Measurements from ENCODE around the gene UGT1A8.

The UGT1A8 gene

DNA sequence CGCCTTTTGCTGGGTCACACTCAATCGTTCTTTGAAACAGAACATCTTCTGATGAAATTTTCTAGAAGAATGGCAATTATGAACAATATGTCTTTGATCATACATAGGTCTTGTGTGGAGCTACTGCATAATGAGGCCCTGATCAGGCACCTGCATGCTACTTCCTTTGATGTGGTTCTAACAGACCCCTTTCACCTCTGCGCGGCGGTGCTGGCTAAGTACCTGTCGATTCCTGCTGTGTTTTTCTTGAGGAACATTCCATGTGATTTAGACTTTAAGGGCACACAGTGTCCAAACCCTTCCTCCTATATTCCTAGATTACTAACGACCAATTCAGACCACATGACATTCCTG is 95.8 kb downstream of the UGT1A8 start:
- Histone ChIP-seq H3K9me3 (replicated peaks in 1 of 2; ENCODE audit: control insufficient read depth in 2 of 2, insufficient read depth in 1 of 2, low read depth in 1 of 2, low read length in 2 of 2) (no peaks in the 10 kb centered on the region), H3K18ac (ENCODE audit: low read length) (no peak overlapping the region), H3K79me1 (ENCODE audit: low read depth, low read length) (no peaks in the 10 kb centered on the region), H2BK120ac (ENCODE audit: low read depth, low read length) (no peak overlapping the region), H4K8ac (ENCODE audit: low read depth, low read length) (no peak overlapping the region), H4K91ac (ENCODE audit: low read depth, low read length, poor library complexity) (no peak overlapping the region), H3K4ac (ENCODE audit: low read length) (no peak overlapping the region), H2BK12ac (ENCODE audit: low read length) (no peak overlapping the region), H3K4me2 (ENCODE audit: insufficient read depth, low read length, poor library complexity, severe bottlenecking) (no peak overlapping the region), H3K36me3 (replicated peaks in 1 of 2; ENCODE audit: control insufficient read depth in 2 of 2, insufficient read depth in 2 of 2, low read length in 2 of 2) (no peaks in the 10 kb centered on the region), H3K27ac (replicated peaks; ENCODE audit: low read length) (no peak overlapping the region), H3K14ac (ENCODE audit: low read length) (no peak overlapping the region), H2BK15ac (ENCODE audit: low read length) (no peak overlapping the region), H3K4me1 (ENCODE audit: control insufficient read depth in 2 of 2, insufficient read depth in 1 of 2, low read depth in 1 of 2, low read length in 2 of 2) (peaks cover 0 to 7% of the 10 kb centered on the region in 2 donors), H3K27me3 (ENCODE audit: control insufficient read depth in 3 of 3, insufficient read depth in 3 of 3, low read depth in 1 of 3, low read length in 3 of 3) (no peaks in the 10 kb centered on the region), H2AFZ (ENCODE audit: low read length) (no peak overlapping the region), H2BK5ac (ENCODE audit: low read length) (no peak overlapping the region), H2AK5ac (ENCODE audit: low read depth, low read length) (no peak overlapping the region), H3K4me3 (ENCODE audit: low read length in 2 of 2) (no peak overlapping the region), H3K23ac (ENCODE audit: low read depth, low read length, poor library complexity) (no peak overlapping the region), H3K9ac (ENCODE audit: low read depth, low read length, poor library complexity) (no peak overlapping the region)
- DNase-seq (ENCODE audit: low spot score): no peak
- no CpG with 5 or more reads among the region's 7 CpGs for WGBS, 2 donors (ENCODE audit: extremely low coverage in 2 of 2, insufficient read length in 2 of 2, insufficient replicate concordance in 1 of 2)

DNA sequence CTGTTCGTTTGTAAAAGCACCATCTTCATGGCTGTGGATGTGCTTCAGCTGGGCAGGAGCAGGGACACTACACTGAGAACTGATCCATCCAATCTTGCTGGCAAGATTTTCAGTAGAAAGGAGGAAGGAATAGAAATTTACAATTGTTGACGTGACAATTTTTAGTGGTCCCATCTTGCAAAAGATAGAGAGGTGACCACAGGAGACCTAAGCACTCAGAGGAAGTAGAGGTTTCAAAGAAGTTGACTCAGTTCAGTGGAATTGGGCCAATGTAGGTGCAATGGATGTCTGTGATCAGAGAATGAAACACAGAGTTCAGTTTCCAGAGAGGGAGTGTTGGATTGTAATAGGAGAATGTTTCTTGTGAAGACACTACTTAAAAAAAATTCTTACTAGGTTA is 96.7 kb downstream of the UGT1A8 start:
- H3K9ac ChIP-seq (ENCODE audit: low read depth, low read length, poor library complexity): peak overlapping the region; percentile 63
- H3K18ac ChIP-seq (ENCODE audit: low read length): no peak overlapping the region
- no peak overlapping the region for H2AFZ ChIP-seq (ENCODE audit: low read length)
- H3K9me3 ChIP-seq (replicated peaks in 1 of 2; ENCODE audit: control insufficient read depth in 2 of 2, insufficient read depth in 1 of 2, low read depth in 1 of 2, low read length in 2 of 2): no peaks in the 10 kb centered on the region
- DNase-seq (ENCODE audit: low spot score): no peak
- no peak overlapping the region for H2BK120ac ChIP-seq (ENCODE audit: low read depth, low read length)
- H3K36me3 ChIP-seq (replicated peaks in 1 of 2; ENCODE audit: control insufficient read depth in 2 of 2, insufficient read depth in 2 of 2, low read length in 2 of 2): no peaks in the 10 kb centered on the region
- H2BK15ac ChIP-seq (ENCODE audit: low read length): no peak overlapping the region
- no peak overlapping the region for H2BK5ac ChIP-seq (ENCODE audit: low read length)
- no peak overlapping the region for H4K8ac ChIP-seq (ENCODE audit: low read depth, low read length)
- no peak overlapping the region for H2AK5ac ChIP-seq (ENCODE audit: low read depth, low read length)
- no peak overlapping the region for H3K14ac ChIP-seq (ENCODE audit: low read length)
- no peak overlapping the region for H3K4me2 ChIP-seq (ENCODE audit: insufficient read depth, low read length, poor library complexity, severe bottlenecking)
- H3K4ac ChIP-seq (ENCODE audit: low read length): no peak overlapping the region
- H3K79me1 ChIP-seq (ENCODE audit: low read depth, low read length): no peaks in the 10 kb centered on the region
- no peak overlapping the region for H2BK12ac ChIP-seq (ENCODE audit: low read length)
- H3K4me1 ChIP-seq (ENCODE audit: control insufficient read depth in 2 of 2, insufficient read depth in 1 of 2, low read depth in 1 of 2, low read length in 2 of 2): peaks cover 0 to 7% of the 10 kb centered on the region in 2 donors
- no peak overlapping the region for H3K23ac ChIP-seq (ENCODE audit: low read depth, low read length, poor library complexity)
- H3K27ac ChIP-seq (replicated peaks; ENCODE audit: low read length): no peak overlapping the region
- WGBS, 2 donors (ENCODE audit: extremely low coverage in 2 of 2, insufficient read length in 2 of 2, insufficient replicate concordance in 1 of 2): no CpG with 5 or more reads among the region's 2 CpGs
- no peak overlapping the region for H4K91ac ChIP-seq (ENCODE audit: low read depth, low read length, poor library complexity)
- no peaks in the 10 kb centered on the region for H3K27me3 ChIP-seq (ENCODE audit: control insufficient read depth in 3 of 3, insufficient read depth in 3 of 3, low read depth in 1 of 3, low read length in 3 of 3)
- no peak overlapping the region for H3K4me3 ChIP-seq (ENCODE audit: low read length in 2 of 2)

DNA sequence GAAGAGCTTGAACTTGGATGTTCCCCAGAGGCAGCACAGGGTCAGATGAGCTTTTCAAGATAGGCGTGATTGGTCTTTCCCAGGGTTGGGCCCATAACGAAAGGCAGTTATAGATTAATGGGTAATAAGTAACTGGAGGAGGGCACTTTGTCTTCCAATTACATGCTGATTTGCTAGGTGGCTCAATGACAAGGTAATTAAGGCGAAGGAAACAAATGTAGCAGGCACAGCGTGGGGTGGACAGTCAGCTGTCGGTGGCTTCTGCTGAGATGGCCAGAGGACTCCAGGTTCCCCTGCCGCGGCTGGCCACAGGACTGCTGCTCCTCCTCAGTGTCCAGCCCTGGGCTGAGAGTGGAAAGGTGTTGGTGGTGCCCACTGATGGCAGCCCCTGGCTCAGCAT is 101.1 kb downstream of the UGT1A8 start, which contains the start of gene UGT1A4:
Gene UGT1A4, plus strand, starts transcription at position 185 of the 400 bp plus-strand sequence. Its CDS starts 85 bp downstream, at position 270.
- no peak for DNase-seq (ENCODE audit: low spot score)
- Histone ChIP-seq H3K4me3 (ENCODE audit: low read length in 2 of 2) (no peak within 1 kb of the TSS), H3K79me1 (ENCODE audit: low read depth, low read length) (no peaks in the 10 kb centered on the region), H3K36me3 (replicated peaks in 1 of 2; ENCODE audit: control insufficient read depth in 2 of 2, insufficient read depth in 2 of 2, low read length in 2 of 2) (no peaks in the 10 kb centered on the region), H3K4me2 (ENCODE audit: insufficient read depth, low read length, poor library complexity, severe bottlenecking) (no peak within 1 kb of the TSS), H3K4ac (ENCODE audit: low read length) (no peak within 1 kb of the TSS), H4K91ac (ENCODE audit: low read depth, low read length, poor library complexity) (no peak within 1 kb of the TSS), H3K23ac (ENCODE audit: low read depth, low read length, poor library complexity) (no peak within 1 kb of the TSS), H3K4me1 (ENCODE audit: control insufficient read depth in 2 of 2, insufficient read depth in 1 of 2, low read depth in 1 of 2, low read length in 2 of 2) (peaks cover 0 to 7% of the 10 kb centered on the region in 2 donors), H2BK15ac (ENCODE audit: low read length) (no peak within 1 kb of the TSS), H3K14ac (ENCODE audit: low read length) (no peak within 1 kb of the TSS), H4K8ac (ENCODE audit: low read depth, low read length) (no peak within 1 kb of the TSS), H3K27me3 (ENCODE audit: control insufficient read depth in 3 of 3, insufficient read depth in 3 of 3, low read depth in 1 of 3, low read length in 3 of 3) (peaks cover 0 to 3% (median 0%) of the 10 kb centered on the region in 3 experiments), H2BK5ac (ENCODE audit: low read length) (no peak within 1 kb of the TSS), H2BK120ac (ENCODE audit: low read depth, low read length) (no peak within 1 kb of the TSS), H2BK12ac (ENCODE audit: low read length) (no peak within 1 kb of the TSS), H3K27ac (replicated peaks; ENCODE audit: low read length) (no peak within 1 kb of the TSS), H2AK5ac (ENCODE audit: low read depth, low read length) (no peak within 1 kb of the TSS), H3K18ac (ENCODE audit: low read length) (peak within 1 kb of the TSS; percentile 22), H3K9me3 (replicated peaks in 1 of 2; ENCODE audit: control insufficient read depth in 2 of 2, insufficient read depth in 1 of 2, low read depth in 1 of 2, low read length in 2 of 2) (peaks cover 0 to 3% of the 10 kb centered on the region in 2 donors), H2AFZ (ENCODE audit: low read length) (no peak within 1 kb of the TSS), H3K9ac (ENCODE audit: low read depth, low read length, poor library complexity) (no peak within 1 kb of the TSS)
- WGBS, 2 donors (ENCODE audit: extremely low coverage in 2 of 2, insufficient read length in 2 of 2, insufficient replicate concordance in 1 of 2): no CpG with 5 or more reads among the region's 7 CpGs

DNA sequence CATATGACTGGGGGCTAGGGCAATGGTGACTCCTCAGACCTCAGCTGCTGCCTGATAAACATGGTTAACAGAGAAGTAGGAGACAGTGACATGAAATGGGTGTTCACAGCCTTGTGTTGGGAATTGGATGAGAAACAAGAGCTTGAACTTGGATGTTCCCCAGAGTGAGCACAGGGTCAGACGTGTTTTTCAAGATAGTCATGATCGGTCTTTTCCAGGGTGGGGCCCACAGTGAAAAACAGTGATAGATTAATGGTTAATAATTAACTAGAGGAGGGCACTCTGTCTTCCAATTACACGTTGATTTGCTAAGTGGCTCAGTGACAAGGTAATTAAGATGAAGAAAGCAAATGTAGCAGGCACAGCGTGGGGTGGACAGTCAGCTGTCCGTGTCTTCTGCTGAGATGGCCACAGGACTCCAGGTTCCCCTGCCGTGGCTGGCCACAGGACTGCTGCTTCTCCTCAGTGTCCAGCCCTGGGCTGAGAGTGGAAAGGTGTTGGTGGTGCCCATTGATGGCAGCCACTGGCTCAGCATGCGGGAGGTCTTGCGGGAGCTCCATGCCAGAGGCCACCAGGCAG is 111.4 kb downstream of the UGT1A8 start, which contains the start of gene UGT1A3:
Gene UGT1A3, plus strand, starts transcription at position 320 of the 579 bp plus-strand sequence. Its CDS starts 85 bp downstream, at position 405.
- no peak within 1 kb of the TSS for H2AK5ac ChIP-seq (ENCODE audit: low read depth, low read length)
- H3K14ac ChIP-seq (ENCODE audit: low read length): no peak within 1 kb of the TSS
- no peaks in the 10 kb centered on the region for H3K36me3 ChIP-seq (replicated peaks in 1 of 2; ENCODE audit: control insufficient read depth in 2 of 2, insufficient read depth in 2 of 2, low read length in 2 of 2)
- no peak for DNase-seq (ENCODE audit: low spot score)
- H3K4me1 ChIP-seq (ENCODE audit: control insufficient read depth in 2 of 2, insufficient read depth in 1 of 2, low read depth in 1 of 2, low read length in 2 of 2): no peaks in the 10 kb centered on the region
- no peak within 1 kb of the TSS for H3K9ac ChIP-seq (ENCODE audit: low read depth, low read length, poor library complexity)
- no peak within 1 kb of the TSS for H2BK5ac ChIP-seq (ENCODE audit: low read length)
- no peak within 1 kb of the TSS for H3K23ac ChIP-seq (ENCODE audit: low read depth, low read length, poor library complexity)
- no peak within 1 kb of the TSS for H2BK15ac ChIP-seq (ENCODE audit: low read length)
- no peaks in the 10 kb centered on the region for H3K79me1 ChIP-seq (ENCODE audit: low read depth, low read length)
- no peak within 1 kb of the TSS for H3K27ac ChIP-seq (replicated peaks; ENCODE audit: low read length)
- H3K4ac ChIP-seq (ENCODE audit: low read length): no peak within 1 kb of the TSS
- no peak within 1 kb of the TSS for H3K4me2 ChIP-seq (ENCODE audit: insufficient read depth, low read length, poor library complexity, severe bottlenecking)
- no peak within 1 kb of the TSS for H3K18ac ChIP-seq (ENCODE audit: low read length)
- no peaks in the 10 kb centered on the region for H3K9me3 ChIP-seq (replicated peaks in 1 of 2; ENCODE audit: control insufficient read depth in 2 of 2, insufficient read depth in 1 of 2, low read depth in 1 of 2, low read length in 2 of 2)
- no peak within 1 kb of the TSS for H2BK120ac ChIP-seq (ENCODE audit: low read depth, low read length)
- H3K27me3 ChIP-seq (ENCODE audit: control insufficient read depth in 3 of 3, insufficient read depth in 3 of 3, low read depth in 1 of 3, low read length in 3 of 3): no peaks in the 10 kb centered on the region
- H4K91ac ChIP-seq (ENCODE audit: low read depth, low read length, poor library complexity): no peak within 1 kb of the TSS
- H2AFZ ChIP-seq (ENCODE audit: low read length): no peak within 1 kb of the TSS
- H2BK12ac ChIP-seq (ENCODE audit: low read length): no peak within 1 kb of the TSS
- no CpG with 5 or more reads among the region's 8 CpGs for WGBS, 2 donors (ENCODE audit: extremely low coverage in 2 of 2, insufficient read length in 2 of 2, insufficient replicate concordance in 1 of 2)
- no peak within 1 kb of the TSS for H3K4me3 ChIP-seq (ENCODE audit: low read length in 2 of 2)
- H4K8ac ChIP-seq (ENCODE audit: low read depth, low read length): no peak within 1 kb of the TSS

Measured in neuronal stem cell (in vitro differentiated cells).